Gastrocnemius medialis (tissue), 4 donors: ENCODE measurements around the gene MAEA. TPM values are rescaled to one million over a fixed set of nuclear protein-coding genes. Genes with fewer than 3 reads are reported as not detected.
"Not testable (repeated sequence)": the region's sequence is repeated elsewhere in the genome, so short reads cannot be mapped to it uniquely, and the experiment has no call there.

Experiments
- ATAC-seq, 2 donors: fragments of 150-250 bp; one replicate each; pipeline ENCODE4 v1.9.1; 2016
- DNase-seq, 2 donors: peaks; one replicate each; pipeline ENCODE4 v3.0.0-alpha.2; 2019
- H3K27ac ChIP-seq, 4 donors: fragments of 200-600 bp; sonication (generic); 1 replicate in 1 of 4; 2 replicates in 3 of 4; pipeline ENCODE4 v1.5.1; 2016 to 2018; ENCODE audit warnings: mild to moderate bottlenecking in 2 of 4, moderate library complexity in 1 of 4
- H3K27me3 ChIP-seq, 3 donors: fragments of 200-600 bp; sonication (generic) in 2 of 3; 1 replicate in 1 of 3; 2 replicates in 2 of 3; pipeline versions ENCODE4 v1.5.1 to v1.6.0; 2016 to 2019; ENCODE audit warnings: mild to moderate bottlenecking in 1 of 3, moderate library complexity in 1 of 3
- H3K36me3 ChIP-seq, 2 donors: fragments of 200-600 bp; sonication (generic) in 1 of 2; one replicate each; pipeline ENCODE4 v1.5.1; 2017 to 2018
- H3K4me1 ChIP-seq, 2 donors: fragments of 200-600 bp; sonication (generic) in 1 of 2; one replicate each; pipeline ENCODE4 v1.5.1; 2016 to 2017; ENCODE audit warnings: mild to moderate bottlenecking in 2 of 2
- H3K4me3 ChIP-seq, 4 donors: fragments of 200-600 bp; sonication (generic) in 3 of 4; 1 replicate in 1 of 4; 2 replicates in 3 of 4; pipeline ENCODE4 v1.5.1; 2016 to 2019; ENCODE audit warnings: mild to moderate bottlenecking in 2 of 4
- H3K9me3 ChIP-seq, 3 donors: fragments of 200-600 bp; sonication (generic) in 2 of 3; 1 replicate in 1 of 3; 2 replicates in 2 of 3; pipeline ENCODE4 v1.5.1; 2016 to 2019
- CTCF ChIP-seq, 5 experiments: fragments of 450-650 bp in 3 of 5; fragments of 200-600 bp in 2 of 5; sonication (generic) in 2 of 5; IDR thresholded peaks in 4 of 5; conservative IDR thresholded peaks in 1 of 5; 1 replicate in 4 of 5; 2 replicates in 1 of 5; pipeline ENCODE4 v1.5.1; 2016 to 2019; ENCODE audit warnings: antibody characterized with exemption in 5 of 5, mild to moderate bottlenecking in 3 of 5, moderate library complexity in 3 of 5
- POLR2A ChIP-seq, 2 donors: fragments of 450-650 bp; IDR thresholded peaks; one replicate each; pipeline ENCODE4 v1.6.1; 2017; ENCODE audit warnings: antibody characterized with exemption in 2 of 2, mild to moderate bottlenecking in 2 of 2, moderate library complexity in 2 of 2
- in situ Hi-C, 4 donors: fragments of 200-750 bp; cut with MboI; loops; one replicate each; pipeline versions ENCODE4 v1.15.0 to v1.8.0; 2017; ENCODE audit warnings: low sequenced_read_pairs in 4 of 4
- intact Hi-C: fragments of 100-400 bp; cut with DNase I; formaldehyde crosslinking; loops from one replicate; pipeline ENCODE4 v1.15.1; 2023; ENCODE audit warnings: low total_unique reads
- total RNA-seq, 4 donors: library from RNA; depleted of rRNA; stranded (reverse); fragments of >200 nt; gene quantifications; one replicate each; pipeline versions ENCODE4 v1.1.0 to v1.2.3, GENCODE V29; 2016

The MAEA gene
- total RNA-seq, 4 donors from 2014 or later: 30.0 to 42.7 (median 34.3) TPM

GRCh38 chr4:1369479-1370079, 79.9 kb downstream of the MAEA start:
- TF ChIP-seq POLR2A (IDR thresholded peaks at IDR 0.05) (no peak), CTCF (IDR thresholded peaks at IDR 0.05 in 4 of 5, conservative IDR thresholded peaks at IDR 0.05 in 1 of 5) (no peak)
- DNase-seq (no peak), ATAC-seq (no peak)
- no peaks in the 10 kb centered on the region for H3K4me1 ChIP-seq
- no peak overlapping the region for H3K27ac ChIP-seq
- intact Hi-C loops: no loop called here
- in situ Hi-C loops: loop anchor here in 3 of 4 donors (25.0 kb wide), 2 partner anchors 232 to 268 kb away; no protein-coding TSS in a partner anchor
- no peaks in the 10 kb centered on the region for H3K9me3 ChIP-seq
- H3K27me3 ChIP-seq: no peaks in the 10 kb centered on the region
- peaks cover 0 to 23% of the 10 kb centered on the region in 2 donors for H3K36me3 ChIP-seq
- no peak overlapping the region for H3K4me3 ChIP-seq

GRCh38 chr4:1370321-1371124, 80.8 kb downstream of the MAEA start:
- no peak for TF ChIP-seq CTCF (IDR thresholded peaks at IDR 0.05 in 4 of 5, conservative IDR thresholded peaks at IDR 0.05 in 1 of 5)
- TF ChIP-seq POLR2A (IDR thresholded peaks at IDR 0.05): no peak
- intact Hi-C loops: no loop called here

GRCh38 chr4:1371176-1372165, 81.8 kb downstream of the MAEA start:
- no peaks in the 10 kb centered on the region for H3K9me3 ChIP-seq
- no peak overlapping the region for H3K4me3 ChIP-seq
- no peaks in the 10 kb centered on the region for H3K27me3 ChIP-seq
- peaks cover 0 to 13% of the 10 kb centered on the region in 2 donors for H3K36me3 ChIP-seq
- intact Hi-C loops: no loop called here
- TF ChIP-seq POLR2A (IDR thresholded peaks at IDR 0.05) (no peak), CTCF (IDR thresholded peaks at IDR 0.05 in 4 of 5, conservative IDR thresholded peaks at IDR 0.05 in 1 of 5) (no peak)
- no peaks in the 10 kb centered on the region for H3K4me1 ChIP-seq
- no peak for ATAC-seq
- in situ Hi-C loops: loop anchor here in 3 of 4 donors (25.0 kb wide), 2 partner anchors 234 to 266 kb away; no protein-coding TSS in a partner anchor
- no peak overlapping the region for H3K27ac ChIP-seq
- peak in 1 of 2 donors; percentile 8 for DNase-seq

More at GRCh38 chr4:1370321-1371124, 80.8 kb downstream of the MAEA start:
- no peaks in the 10 kb centered on the region for H3K27me3 ChIP-seq
- H3K4me1 ChIP-seq: no peaks in the 10 kb centered on the region
- no peaks in the 10 kb centered on the region for H3K9me3 ChIP-seq
- ATAC-seq (no peak), DNase-seq (peak in 1 of 2 donors; percentile 8)
- H3K27ac ChIP-seq: no peak overlapping the region
- H3K4me3 ChIP-seq: no peak overlapping the region
- in situ Hi-C loops: loop anchor here in 3 of 4 donors (25.0 kb wide), 2 partner anchors 233 to 267 kb away; no protein-coding TSS in a partner anchor
- H3K36me3 ChIP-seq: peaks cover 0 to 23% of the 10 kb centered on the region in 2 donors

GRCh38 chr4:1372576-1372975, 82.9 kb downstream of the MAEA start:
- H3K4me3 ChIP-seq, H3K9me3 ChIP-seq, DNase-seq, H3K27me3 ChIP-seq, ATAC-seq, H3K4me1 ChIP-seq, H3K36me3 ChIP-seq, intact Hi-C loops, H3K27ac ChIP-seq: not testable (repeated sequence)
- in situ Hi-C loops: loop anchor here in 3 of 4 donors (25.0 kb wide), 2 partner anchors 235 to 265 kb away; no protein-coding TSS in a partner anchor
